GM21360 (cell line): ENCODE data around the gene PEAK1.
"Not testable (repeated sequence)": the region's sequence is repeated elsewhere in the genome, so short reads cannot be mapped to it uniquely, and the experiment has no call there.

ENCODE experiments used
- ATAC-seq: cut with Tn5 transposase; IDR thresholded peaks from one replicate; pipeline ENCODE4 v1.9.1; 2021; ENCODE audit warnings: mild to moderate bottlenecking, moderate library complexity; ENCODE audit not compliant: unreplicated experiment

Gene PEAK1

DNA sequence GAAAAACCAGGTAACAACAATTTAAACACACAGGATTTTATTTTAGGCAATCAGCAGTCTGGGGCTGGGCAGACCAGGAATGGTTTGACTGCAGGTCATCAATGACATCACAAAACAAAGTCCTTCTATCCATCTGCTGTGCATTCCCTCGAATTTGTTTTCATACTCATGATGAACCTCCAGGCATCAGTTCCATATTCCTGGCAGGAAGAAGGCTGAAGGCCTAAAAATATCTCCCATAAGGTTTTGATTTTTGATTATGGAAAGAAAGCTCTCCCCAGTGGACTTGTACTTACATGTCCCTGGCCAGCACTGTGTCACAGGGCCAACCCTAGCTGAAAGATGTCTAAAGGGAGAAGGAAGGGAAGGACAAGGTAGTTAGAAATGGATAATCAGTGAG is 107.4 kb downstream of the PEAK1 start:
- no peak for ATAC-seq

DNA sequence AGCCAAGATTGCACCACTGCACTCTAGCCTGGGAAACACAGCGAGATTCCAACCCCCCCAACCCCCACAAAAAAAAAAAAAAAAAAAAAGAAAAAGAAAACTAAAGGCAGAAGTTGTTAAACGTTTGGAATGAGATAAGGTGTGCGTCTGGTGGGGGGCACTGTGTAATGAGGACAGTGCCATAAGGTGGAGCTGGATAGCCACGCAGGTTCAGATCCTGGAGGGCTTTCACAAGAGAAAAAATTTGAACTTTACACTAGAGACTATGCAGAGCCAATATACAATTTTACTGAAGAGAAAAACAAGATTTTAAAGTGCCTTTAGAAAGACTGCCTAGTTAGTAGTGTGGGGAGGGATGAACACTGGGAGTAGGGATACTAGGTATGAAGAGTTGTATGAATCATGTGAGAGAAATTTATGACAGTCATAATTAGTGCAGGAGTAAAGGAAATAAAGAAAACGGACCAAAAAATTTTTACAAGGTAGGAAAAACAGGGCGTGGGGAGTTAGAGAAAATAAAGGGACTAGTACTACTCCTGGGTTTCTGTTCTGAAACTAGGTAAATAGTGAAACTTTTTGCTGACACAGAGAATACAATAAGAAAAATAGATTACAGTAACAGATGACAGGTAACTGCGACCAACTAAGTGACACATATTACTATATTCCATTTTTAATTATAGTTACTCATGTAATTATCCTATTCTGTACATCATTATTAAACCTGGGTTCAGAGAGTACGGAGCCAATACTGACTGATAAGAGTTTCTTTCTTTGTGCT is 108.1 kb downstream of the PEAK1 start:
- no peak for ATAC-seq

DNA sequence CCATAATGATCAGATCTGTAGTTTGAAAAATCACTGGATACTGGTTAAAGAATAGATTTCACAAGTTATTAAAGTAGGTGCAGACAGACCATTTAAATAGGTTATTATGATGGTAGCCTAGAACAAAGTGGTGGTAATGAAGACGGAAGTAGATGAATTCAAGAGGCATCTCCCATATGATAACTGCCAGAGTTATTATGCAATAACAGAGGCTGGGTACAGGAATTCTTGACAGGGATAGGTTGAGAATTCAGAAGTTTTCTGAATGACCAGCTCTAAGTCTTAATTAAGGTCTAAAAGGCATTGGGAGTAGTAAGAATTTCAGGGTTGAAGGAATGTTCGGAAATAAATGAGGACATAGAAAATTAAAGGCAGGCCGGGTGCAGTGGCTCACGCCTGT is 108.9 kb downstream of the PEAK1 start:
- ATAC-seq, result no peak

DNA sequence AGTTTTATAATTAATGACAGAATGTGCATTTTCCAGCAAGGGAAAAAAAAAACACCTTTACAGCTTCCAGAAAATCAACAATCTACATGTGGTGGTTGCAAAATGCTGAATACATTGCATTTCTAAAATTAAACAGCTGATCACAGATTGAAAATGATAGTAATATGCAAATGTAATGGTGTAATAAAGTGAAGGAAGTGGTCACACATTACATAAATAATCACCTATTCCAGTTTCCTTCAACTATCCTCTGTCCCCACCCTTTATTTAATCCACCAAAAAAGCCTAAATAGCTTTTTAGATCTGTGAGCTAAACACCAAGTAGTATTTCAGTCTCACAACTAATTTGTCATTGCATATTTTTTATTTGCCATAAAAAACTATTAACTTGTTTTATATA is 110.5 kb downstream of the PEAK1 start:
- no peak for ATAC-seq

DNA sequence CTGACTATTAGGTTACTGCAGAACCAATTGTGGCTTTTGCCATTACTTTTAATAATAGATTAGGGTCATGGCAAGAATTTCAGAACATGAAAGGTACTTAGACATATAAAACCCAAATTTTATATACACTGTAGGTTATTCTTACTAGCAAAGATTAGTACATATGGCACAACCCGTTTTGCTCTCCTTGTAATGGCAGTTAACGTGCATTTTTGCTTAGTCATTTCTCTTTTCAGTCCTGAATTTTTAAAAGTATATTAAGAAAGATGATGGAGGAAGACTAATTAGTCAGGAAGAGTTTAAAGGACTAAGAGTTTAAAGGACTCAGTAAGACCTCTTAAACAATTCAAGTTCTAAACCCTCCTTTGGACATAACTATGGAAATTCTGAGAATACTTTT is 114.0 kb downstream of the PEAK1 start:
- no peak for ATAC-seq

DNA sequence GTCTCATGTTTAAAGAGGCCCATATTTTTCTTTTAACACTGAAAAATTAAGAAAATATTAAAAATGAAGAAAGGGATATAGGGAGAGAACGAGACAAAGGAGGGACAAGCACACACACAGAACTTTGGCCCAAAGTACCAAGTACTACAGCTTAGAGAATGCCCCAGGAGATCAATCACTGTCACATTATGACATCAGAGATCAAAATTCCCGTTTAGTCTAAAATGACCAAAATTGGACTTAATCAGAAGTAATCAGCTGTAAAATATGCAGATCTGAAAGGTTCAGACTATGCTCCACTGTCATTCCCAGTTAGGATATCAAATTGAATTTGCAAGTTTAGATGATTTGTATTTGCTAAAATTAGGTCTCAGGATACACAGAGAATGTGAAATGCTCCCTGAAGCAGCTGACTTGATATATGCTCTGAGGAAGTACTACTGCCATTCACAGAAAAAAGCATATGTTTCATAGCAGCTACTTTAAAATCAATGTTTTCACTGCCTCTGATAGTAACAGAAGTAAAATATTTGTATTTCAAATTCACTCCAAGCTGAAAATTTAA is 123.0 kb downstream of the PEAK1 start:
- ATAC-seq, result no peak

DNA sequence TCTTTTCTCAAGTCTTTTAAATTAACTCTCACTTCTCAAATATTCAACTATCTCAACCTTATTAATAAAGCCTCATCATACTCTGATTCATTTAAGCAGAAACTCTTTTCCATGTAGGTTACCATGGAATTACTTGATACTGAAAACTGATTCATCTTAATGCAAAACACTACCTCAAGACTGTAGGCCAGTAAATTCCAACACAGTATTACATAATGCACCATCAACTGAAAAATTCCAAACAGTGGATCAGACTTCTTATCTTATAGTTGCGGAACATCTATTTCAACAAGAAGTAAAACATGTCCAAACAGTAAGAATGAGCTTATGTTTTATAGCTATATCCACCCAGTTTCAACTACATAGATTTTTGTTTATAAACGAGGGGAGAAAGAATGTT is 124.5 kb downstream of the PEAK1 start:
- ATAC-seq, result no peak

DNA sequence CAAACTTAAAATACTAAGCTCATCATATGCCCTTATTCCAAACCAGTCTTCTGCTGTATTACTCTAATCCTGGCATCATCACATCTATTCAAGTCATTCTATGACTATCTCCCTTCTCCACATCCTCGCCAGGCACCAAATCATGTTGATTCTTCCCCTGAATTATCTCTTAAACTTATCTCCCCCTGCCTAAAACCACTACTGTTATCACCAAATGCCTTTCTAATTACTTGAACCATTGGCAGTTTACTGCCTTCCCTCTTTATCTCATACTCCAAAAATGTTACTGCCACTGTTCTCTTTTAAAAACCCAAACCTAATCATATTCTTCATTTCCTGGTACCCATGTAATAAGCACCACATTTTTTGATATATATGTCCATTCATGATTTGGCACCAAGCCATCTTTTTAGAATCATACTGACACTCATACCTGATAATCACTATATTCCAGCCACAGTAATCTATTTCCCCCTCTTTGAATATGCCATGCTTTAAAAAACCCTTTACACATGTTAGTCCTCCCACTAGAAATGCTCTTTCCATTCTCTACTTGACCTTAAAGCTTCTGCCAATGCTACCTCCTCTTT is 126.8 kb downstream of the PEAK1 start:
- no peak for ATAC-seq

DNA sequence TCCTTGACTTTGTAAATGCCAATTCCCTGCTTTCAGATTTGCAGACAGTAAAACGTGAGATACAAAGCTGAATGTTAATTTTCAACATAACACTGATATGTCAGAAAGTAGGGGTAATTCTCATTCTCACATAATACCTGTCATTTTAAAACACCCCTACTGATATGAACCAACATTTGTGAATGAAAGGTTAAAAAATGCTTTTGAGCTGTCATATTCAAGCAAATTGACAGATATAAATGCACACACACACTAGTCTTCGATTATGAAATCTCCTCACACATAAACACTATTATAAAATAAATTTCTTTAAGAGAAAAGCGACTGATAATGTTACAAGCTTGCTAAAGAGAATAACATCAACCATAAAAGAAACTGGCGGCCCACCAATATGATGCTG is 128.8 kb downstream of the PEAK1 start:
- ATAC-seq, result no peak

DNA sequence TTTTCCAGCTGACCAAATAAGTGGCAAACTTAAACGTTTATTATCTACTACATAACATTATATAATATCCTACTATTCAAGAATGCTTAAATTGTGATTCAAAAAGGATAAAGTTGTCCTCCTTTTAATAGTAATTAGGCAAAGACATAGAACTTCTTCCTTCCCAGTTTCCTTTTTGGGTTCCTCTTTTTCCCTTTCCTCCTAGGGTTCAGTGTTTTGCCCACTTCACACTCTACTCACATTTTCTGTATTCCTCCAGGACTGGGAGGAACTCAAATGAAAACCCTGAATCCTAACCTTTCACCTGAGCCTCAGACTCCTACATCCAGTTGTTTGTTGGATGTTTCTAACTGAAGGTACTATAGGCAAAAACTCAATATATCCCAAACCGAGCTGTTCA is 132.5 kb downstream of the PEAK1 start:
- ATAC-seq, result no peak

DNA sequence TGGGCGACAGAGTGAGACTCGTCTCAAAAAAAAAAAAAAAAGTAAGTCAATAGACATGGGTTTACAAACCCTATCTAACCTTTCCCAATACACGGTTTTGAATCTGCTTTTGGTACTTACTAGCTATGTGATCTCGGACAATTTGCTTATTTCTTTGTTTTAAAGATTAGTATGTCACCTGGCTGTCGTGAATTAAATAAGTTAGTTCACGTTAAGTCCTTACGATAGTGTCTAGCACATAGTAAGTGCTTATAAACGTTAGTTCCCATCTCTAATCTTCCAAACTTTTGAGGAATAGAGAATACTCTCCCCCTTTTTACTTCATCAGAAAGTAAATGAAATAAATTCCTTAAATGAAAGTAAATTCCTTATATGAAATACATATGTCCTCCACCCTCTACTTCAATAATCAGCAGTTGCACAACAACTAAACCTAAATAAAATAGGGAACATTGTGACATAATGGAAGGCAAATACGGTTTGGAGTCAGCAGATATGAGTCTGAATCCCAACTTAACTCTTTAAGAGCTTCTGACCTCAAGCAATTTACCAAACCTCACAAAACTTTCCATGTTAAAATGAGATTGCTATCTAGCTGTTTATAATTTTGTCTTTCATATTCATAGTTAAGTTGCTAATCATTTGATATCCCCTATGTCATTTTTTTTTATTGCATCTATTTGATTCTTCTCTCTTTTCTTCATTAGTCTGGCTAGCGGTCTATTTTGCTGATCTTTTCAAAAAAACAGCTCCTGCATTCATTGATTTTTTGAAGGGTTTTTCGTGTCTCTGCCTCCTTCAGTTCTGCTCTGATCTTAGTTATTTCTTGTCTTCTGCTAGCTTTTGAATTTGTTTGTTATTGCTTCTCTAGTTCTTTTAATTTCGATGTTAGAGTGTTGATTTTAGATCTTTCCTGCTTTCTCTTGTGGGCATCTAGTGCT is 134.6 kb downstream of the PEAK1 start:
- no peak for ATAC-seq

DNA sequence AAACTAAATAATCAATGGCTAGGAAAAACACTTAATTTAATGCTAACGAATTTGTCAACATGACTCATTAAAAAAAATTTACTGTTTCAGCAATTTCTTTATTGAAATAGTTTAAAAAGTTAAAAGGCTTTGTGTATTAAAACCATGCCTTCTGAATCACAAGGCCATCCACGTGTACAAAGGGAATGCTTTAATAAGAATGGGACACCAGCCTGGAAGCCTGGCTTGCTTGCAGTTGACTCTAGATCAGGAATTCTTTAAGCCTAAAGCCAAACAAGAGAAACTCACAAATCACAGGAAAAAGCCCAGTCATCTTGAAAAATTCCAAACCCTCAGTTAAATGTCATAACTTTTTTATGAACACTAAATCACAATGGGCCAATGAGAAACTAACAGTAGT is 137.6 kb downstream of the PEAK1 start:
- no peak for ATAC-seq

DNA sequence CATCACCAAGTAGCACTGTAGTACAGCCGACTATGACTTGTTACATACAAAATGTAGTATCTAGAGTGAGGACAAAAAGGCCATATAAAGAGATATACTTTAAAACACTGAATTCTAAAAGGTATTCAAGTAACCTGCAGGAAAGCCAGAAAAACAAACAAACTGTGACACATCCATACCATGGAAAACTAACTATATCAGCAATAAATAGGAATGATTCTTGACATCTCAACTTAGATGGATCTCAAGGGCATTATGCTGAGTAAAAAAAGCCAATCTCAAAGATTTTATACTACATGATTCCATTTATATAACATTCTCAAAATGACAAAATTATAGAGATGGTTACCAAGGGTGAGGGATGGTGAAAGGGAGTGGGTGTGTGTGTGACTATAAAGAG is 143.0 kb downstream of the PEAK1 start:
- ATAC-seq, result no peak

DNA sequence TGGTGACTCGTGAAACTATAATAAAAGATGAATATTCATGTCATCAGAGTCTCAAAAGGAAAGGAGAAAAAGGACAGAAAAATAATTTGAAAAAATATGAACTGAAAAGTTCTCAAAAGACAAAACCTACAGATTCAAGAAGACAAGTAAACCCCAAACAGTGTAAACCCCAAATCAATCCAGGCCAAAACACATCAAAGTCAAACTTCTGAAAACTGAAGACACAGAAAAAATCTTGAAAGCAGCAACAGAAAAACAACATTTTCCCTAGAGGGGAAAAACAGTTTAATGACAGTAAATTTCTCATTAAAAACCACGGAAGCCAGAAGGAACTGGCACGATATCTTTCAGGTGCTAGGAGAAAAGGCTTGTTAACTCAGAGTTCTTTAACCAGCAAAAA is 143.8 kb downstream of the PEAK1 start:
- no peak for ATAC-seq

DNA sequence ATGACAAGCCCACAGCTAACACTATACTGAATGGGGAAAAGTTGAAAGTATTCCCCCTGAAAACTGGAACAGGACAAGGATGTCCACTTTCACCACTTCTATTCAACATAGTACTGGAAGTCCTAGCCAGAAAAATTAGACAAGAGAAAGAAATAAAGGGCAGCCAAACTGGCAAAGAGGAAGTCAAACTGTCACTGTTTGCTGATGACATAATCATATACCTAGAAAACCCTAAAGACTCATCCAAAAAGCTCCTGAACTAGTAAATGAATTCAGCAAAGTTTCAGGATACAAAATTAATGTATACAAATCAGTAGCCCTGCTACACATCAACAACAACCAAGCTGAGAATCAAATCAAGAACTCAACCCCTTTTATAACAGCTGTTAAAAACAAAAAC is 146.8 kb downstream of the PEAK1 start:
- ATAC-seq, result not testable (repeated sequence)

DNA sequence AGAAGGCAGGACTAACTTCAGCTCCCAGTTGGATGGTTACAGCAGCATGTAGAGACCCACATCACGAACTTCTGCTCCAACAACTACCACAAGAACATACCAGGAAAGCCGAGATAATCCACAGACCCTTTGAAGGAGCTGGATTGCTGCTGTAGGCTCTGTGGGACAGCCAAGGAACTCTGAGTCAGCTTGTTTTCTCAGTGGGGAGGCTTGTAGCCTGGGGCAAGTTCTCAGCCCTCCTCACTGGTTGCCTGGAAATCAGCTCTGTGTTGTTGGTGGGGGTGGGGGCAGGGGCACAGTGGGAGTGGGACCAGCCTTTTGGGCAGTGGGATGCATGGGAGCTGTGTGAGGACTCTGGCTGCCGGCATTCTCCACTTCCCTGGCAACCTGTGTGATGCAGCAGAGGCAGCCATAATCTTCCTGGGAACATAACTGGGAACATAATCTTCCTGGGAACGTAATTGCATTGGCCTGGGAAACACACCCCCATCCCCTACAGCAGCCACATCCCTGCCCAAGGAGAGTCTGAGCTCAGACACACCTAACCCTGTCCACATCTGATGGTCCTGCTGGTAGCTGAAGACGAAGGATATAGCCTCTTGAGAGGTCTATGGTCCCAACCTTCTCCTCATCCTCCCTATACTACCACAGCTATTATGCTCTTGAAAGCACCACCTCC is 153.1 kb downstream of the PEAK1 start:
- no peak for ATAC-seq

DNA sequence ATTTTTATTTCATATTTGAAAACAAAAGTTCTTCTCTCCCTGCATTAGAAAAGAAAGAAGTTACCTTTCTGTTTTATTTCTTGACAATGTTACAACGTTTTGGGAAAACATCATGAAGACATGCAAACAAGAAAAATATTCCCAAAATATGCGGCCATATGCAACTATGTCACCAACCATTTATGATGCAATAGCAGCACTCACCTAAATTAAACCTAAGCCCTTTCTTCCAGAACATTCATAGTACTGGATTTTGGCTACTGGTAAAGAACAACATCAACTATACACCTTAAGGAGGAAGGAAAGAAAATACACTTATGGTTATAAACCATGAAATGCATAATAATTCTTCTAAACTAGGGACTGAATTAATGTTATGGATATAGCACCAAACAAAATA is 164.5 kb downstream of the PEAK1 start:
- no peak for ATAC-seq

DNA sequence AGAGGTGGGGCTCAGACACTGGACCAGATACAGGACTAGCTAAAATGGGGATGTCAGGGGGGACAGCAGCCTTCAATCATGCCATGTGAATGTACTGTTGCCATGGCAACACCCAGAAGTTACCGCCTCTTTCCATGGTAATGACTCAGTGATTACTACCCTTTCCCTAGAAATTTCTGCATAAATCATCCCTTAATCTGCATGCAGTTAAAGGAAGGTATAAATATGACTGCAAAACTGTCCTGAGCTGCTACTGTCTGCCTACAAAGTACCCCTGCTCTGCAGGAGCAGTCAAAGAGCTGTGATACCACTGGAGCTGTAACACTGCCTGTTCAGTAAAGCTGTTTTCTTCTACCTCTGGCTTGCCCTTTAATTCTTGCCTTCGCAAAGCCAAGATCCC is 168.2 kb downstream of the PEAK1 start:
- no peak for ATAC-seq

DNA sequence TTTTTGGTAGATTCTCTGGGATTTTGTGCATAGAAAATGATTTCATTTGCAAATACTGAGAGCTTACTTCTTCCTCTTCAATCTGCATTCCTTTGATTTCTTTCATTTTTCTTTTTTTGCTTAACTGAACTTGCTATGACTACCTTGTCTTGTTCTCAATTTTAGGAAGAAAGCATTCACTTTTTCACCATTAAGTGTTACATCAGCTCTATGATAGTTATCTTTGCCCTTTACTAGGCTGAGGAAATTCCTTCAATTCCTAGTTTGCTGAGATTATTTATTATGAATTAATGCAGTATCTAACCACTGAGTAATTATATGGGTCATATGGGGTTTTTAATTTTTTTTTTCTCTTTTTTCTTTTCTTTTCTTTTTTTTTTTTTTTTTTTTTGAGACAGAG is 172.8 kb downstream of the PEAK1 start:
- no peak for ATAC-seq

DNA sequence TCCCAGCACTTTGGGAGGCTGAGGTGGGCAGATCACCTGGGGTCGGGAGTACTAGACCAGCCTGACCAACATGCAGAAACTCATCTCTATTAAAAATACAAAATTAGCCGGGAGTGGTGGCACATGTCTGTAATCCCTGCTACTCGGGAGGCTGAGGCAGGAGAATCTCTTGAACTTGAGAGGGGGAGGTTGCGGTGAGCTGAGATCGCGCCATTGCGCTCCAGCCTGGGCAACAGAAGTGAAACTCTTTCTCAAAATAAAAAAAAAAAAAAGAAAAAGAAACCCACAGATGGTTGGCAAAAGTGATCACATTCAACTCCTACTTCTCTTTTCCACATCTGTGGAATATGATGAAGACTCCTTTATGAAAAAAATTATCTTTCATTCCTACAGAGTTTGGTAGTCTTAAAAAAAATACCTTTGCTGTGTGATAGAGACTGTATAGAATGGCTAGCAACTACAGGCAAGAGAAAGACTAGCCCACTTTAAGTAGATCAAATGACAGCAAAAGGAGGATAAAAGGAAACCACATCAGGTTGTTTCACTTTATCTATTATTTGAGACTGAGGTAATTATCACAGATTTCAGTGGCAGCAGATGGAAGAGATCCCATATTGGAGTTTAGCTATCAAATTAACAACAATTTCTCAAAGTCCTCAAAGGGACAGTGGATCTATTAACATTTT is 176.0 kb downstream of the PEAK1 start:
- ATAC-seq, result no peak
